A673 (cell line): ENCODE results near the gene SCGB3A1. TPM values are rescaled to one million over a fixed set of nuclear protein-coding genes. Genes with fewer than 3 reads are reported as not detected.

Source experiments
- BruUV-seq: library from RNA; stranded (reverse); fragments of 400-500 nt; replicated peaks from 2 replicates; lab custom pipeline; 2021; lab: Mats Ljungman, UMichigan
- CTCF ChIA-PET: fragments of 300-600 bp; sonication (Branson Sonifier 250); formaldehyde crosslinking; loops from one replicate; lab custom pipeline; 2022; ENCODE audit warnings: antibody characterized with exemption; lab: Charles Lee
- POLR2A ChIA-PET: fragments of 300-600 bp; sonication (Branson Sonifier 250); formaldehyde crosslinking; loops from one replicate; lab custom pipeline; 2022; ENCODE audit warnings: antibody characterized with exemption; ENCODE audit not compliant: low non-redundant PET; lab: Charles Lee
- DNase-seq: peaks from one replicate; pipeline ENCODE4 v3.0.0-alpha.2; 2015; ENCODE audit warnings: low spot score
- H3K27ac ChIP-seq: fragments of 200-600 bp; sonication (generic); 2 replicates; pipeline ENCODE4 v1.5.1; 2016; ENCODE audit warnings: mixed run types, low read depth, mild to moderate bottlenecking, mixed read lengths, antibody characterized with exemption, low read length; ENCODE audit not compliant: poor library complexity, severe bottlenecking
- H3K27me3 ChIP-seq: fragments of 200-600 bp; sonication (generic); replicated peaks from 2 replicates; pipeline ENCODE4 v1.6.1; 2017; ENCODE audit warnings: mixed run types, low read depth, mild to moderate bottlenecking, mixed read lengths, antibody characterized with exemption, low read length; ENCODE audit not compliant: insufficient read depth, poor library complexity
- H3K36me3 ChIP-seq: fragments of 200-600 bp; sonication (generic); 2 replicates; pipeline ENCODE4 v1.6.1; 2016; ENCODE audit warnings: mixed run types, mild to moderate bottlenecking, mixed read lengths, antibody characterized with exemption, low read length; ENCODE audit not compliant: insufficient read depth, poor library complexity, severe bottlenecking
- H3K4me1 ChIP-seq: fragments of 200-600 bp; sonication (generic); 2 replicates; pipeline ENCODE4 v1.6.1; 2017; ENCODE audit warnings: mixed run types, mild to moderate bottlenecking, mixed read lengths, antibody characterized with exemption, low read length; ENCODE audit not compliant: insufficient read depth, poor library complexity, severe bottlenecking
- H3K4me3 ChIP-seq: fragments of 200-600 bp; sonication (generic); 2 replicates; pipeline ENCODE4 v1.5.1; 2016; ENCODE audit warnings: low read depth, mixed run types, mild to moderate bottlenecking, mixed read lengths, low read length; ENCODE audit not compliant: poor library complexity, severe bottlenecking
- H3K9me3 ChIP-seq: fragments of 200-600 bp; sonication (generic); 2 replicates; pipeline ENCODE4 v1.6.1; 2016; ENCODE audit warnings: mixed run types, low read depth, mild to moderate bottlenecking, mixed read lengths, antibody characterized with exemption, low read length; ENCODE audit not compliant: poor library complexity, severe bottlenecking
- EZH2 ChIP-seq: fragments of 200-600 bp; sonication (generic); IDR thresholded peaks from 2 replicates; pipeline ENCODE4 v1.6.1; 2017; ENCODE audit warnings: borderline replicate concordance, low read depth, mild to moderate bottlenecking, mixed read lengths, antibody characterized with exemption, low read length; ENCODE audit not compliant: poor library complexity, severe bottlenecking
- intact Hi-C: fragments of 100-400 bp; cut with micrococcal nuclease; formaldehyde crosslinking; loops from one replicate; pipeline ENCODE4 v1.10.0; 2022; ENCODE audit not compliant: unreplicated experiment
- total RNA-seq: library from RNA; stranded (reverse); gene quantifications from 2 replicates; pipeline ENCODE4 v1.2.3, GENCODE V29; 2021
- TF ChIP-seq, protein P1 (sequence below): fragments of 300-800, 200-600 bp; sonication (generic); conservative IDR thresholded peaks from 2 replicates; pipeline ENCODE4 v1.5.1; 2017; ENCODE audit warnings: low read depth, mild to moderate bottlenecking, antibody characterized with exemption, low read length, moderate library complexity, mixed read lengths

Gene SCGB3A1
- total RNA-seq, 1 experiment from 2014 or later: not detected

DNA sequence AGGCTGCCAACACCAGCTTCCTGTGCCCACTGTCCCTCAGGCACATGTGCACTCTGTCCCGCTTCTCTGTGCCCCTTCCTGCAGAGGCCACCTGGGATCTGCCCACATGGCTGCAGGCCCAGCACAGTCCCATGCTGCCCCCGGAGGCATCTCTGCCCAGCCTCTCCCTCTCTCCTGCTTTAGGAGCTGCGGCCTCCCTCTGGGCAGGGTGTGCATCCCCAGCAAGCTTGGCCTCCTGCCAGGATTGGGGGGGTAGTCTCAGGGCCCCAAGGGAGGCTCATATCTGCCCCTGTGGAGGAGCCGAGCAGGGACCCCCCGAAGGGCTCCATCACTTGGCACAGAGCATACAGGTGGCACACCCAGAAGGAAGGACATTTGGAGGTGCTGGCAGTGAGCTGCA, 33.3 kb upstream of the SCGB3A1 start:
- Histone ChIP-seq H3K36me3 (no peaks in the 10 kb centered on the region), H3K4me1 (peaks cover 12% of the 10 kb centered on the region), H3K4me3 (no peak overlapping the region), H3K27me3 (no peaks in the 10 kb centered on the region), H3K9me3 (no peaks in the 10 kb centered on the region), H3K27ac (no peak overlapping the region)
- ChIA-PET CTCF (no interaction called here), POLR2A (no interaction called here)
- DNase-seq: no peak
- no peak for TF ChIP-seq EZH2
- TF ChIP-seq, protein P1, sequence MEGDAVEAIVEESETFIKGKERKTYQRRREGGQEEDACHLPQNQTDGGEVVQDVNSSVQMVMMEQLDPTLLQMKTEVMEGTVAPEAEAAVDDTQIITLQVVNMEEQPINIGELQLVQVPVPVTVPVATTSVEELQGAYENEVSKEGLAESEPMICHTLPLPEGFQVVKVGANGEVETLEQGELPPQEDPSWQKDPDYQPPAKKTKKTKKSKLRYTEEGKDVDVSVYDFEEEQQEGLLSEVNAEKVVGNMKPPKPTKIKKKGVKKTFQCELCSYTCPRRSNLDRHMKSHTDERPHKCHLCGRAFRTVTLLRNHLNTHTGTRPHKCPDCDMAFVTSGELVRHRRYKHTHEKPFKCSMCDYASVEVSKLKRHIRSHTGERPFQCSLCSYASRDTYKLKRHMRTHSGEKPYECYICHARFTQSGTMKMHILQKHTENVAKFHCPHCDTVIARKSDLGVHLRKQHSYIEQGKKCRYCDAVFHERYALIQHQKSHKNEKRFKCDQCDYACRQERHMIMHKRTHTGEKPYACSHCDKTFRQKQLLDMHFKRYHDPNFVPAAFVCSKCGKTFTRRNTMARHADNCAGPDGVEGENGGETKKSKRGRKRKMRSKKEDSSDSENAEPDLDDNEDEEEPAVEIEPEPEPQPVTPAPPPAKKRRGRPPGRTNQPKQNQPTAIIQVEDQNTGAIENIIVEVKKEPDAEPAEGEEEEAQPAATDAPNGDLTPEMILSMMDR: no peak
- intact Hi-C loops: no loop called here
- BruUV-seq: no TSS peak

DNA sequence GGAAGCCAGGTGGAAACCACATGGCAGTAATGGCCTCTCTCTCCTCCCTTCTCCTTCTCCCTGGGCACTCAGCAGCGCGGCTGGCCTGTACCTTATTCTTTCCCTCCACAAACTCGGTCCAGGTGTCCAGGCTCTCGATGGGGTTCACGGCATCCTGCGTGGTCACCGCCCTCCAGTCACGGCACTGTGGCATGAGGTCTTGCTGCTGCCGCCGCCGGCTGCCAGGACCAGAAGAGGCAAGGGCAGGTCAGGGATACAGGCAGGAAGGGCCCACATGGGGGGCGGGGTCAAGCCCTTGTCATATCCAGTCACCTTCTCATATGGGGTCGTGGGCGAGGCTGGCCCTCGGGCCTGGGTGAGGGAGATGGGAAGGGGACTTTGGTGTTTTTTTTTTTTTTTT, 32.5 kb upstream of the SCGB3A1 start:
- no peak overlapping the region for H3K4me3 ChIP-seq
- BruUV-seq: no TSS peak
- H3K27me3 ChIP-seq: no peaks in the 10 kb centered on the region
- TF ChIP-seq, protein P1: no peak
- TF ChIP-seq EZH2: no peak
- no peak for DNase-seq
- POLR2A ChIA-PET: no interaction called here
- intact Hi-C loops: no loop called here
- CTCF ChIA-PET: no interaction called here
- peak overlapping the region; percentile 50 for H3K27ac ChIP-seq
- no peaks in the 10 kb centered on the region for H3K9me3 ChIP-seq
- peaks cover 12% of the 10 kb centered on the region for H3K4me1 ChIP-seq
- no peaks in the 10 kb centered on the region for H3K36me3 ChIP-seq

DNA sequence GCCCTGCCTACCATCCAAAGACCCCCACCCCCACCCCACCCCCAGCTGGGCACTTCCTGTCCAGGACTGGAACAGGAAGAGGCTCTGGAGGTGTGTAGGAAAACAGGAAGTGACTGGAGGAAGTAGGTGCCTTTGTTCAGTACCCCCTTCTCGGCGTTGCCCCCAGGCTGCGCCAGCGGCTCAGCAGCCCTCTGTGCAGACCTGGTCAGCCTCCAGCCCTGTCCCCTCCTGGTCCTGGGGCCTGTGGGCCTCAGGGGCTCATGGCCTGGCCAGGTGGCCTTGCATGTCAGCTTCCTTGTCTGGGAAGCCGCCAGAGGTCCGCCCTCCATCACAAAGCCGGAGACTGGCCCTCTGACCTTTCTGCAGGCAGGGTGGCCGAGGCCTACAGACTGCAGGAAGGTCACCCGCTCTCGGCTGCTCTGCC, 32.1 kb upstream of the SCGB3A1 start:
- intact Hi-C loops: no loop called here
- Histone ChIP-seq H3K27ac (peak overlapping the region; percentile 50), H3K27me3 (no peaks in the 10 kb centered on the region), H3K9me3 (no peaks in the 10 kb centered on the region), H3K4me1 (peaks cover 12% of the 10 kb centered on the region), H3K36me3 (no peaks in the 10 kb centered on the region), H3K4me3 (no peak overlapping the region)
- no TSS peak for BruUV-seq
- no peak for TF ChIP-seq EZH2
- TF ChIP-seq, protein P1: no peak
- ChIA-PET CTCF (interaction anchor here (0.6 kb wide), 1 partner anchor 17 kb away, joined by 5 read pairs; no protein-coding TSS in a partner anchor), POLR2A (no interaction called here)
- peak; percentile 60 for DNase-seq
